GM23338 (cell line): ENCODE measurements around the gene HEY2. TPM values are rescaled to one million over a fixed set of nuclear protein-coding genes. Genes with fewer than 3 reads are reported as not detected.

ENCODE experiments used
- ATAC-seq: fragments of 200-7000 bp; cut with Tn5 transposase; 3 replicates; pipeline ENCODE4 v1.9.1; 2020
- DNase-seq: peaks from one replicate; pipeline ENCODE4 v3.0.0-alpha.2; 2015; ENCODE audit warnings: low spot score
- H2AFZ ChIP-seq: fragments of 200-600 bp; sonication (generic); 2 replicates; pipeline ENCODE4 v1.8.0; 2016; ENCODE audit warnings: antibody characterized with exemption, mild to moderate bottlenecking, moderate library complexity
- H3F3A ChIP-seq: fragments of 200-600 bp; sonication (generic); replicated peaks from 2 replicates; pipeline ENCODE4 v1.8.0; 2017; ENCODE audit warnings: antibody characterized with exemption, mixed run types, low read depth
- H3K27ac ChIP-seq: fragments of 200-600 bp; sonication (generic); 2 replicates; pipeline ENCODE4 v1.6.1; 2016; ENCODE audit warnings: low read depth
- H3K27me3 ChIP-seq: fragments of 200-600 bp; sonication (generic); 2 replicates; pipeline ENCODE4 v1.8.0; 2016; ENCODE audit warnings: mild to moderate bottlenecking, mixed run types, moderate library complexity; ENCODE audit not compliant: insufficient read depth
- H3K36me3 ChIP-seq: fragments of 200-600 bp; sonication (generic); 2 replicates; pipeline ENCODE4 v1.8.0; 2016; ENCODE audit warnings: mild to moderate bottlenecking; ENCODE audit not compliant: insufficient read depth
- H3K4me1 ChIP-seq: fragments of 200-600 bp; sonication (generic); 2 replicates; pipeline ENCODE4 v1.8.0; 2016; ENCODE audit warnings: mild to moderate bottlenecking, moderate library complexity; ENCODE audit not compliant: insufficient read depth
- H3K4me2 ChIP-seq: fragments of 200-600 bp; sonication (generic); 2 replicates; pipeline ENCODE4 v1.7.1; 2017; ENCODE audit warnings: mixed run types
- H3K4me3 ChIP-seq: fragments of 200-600 bp; sonication (generic); 2 replicates; pipeline ENCODE4 v1.6.1; 2016; ENCODE audit warnings: mixed run types
- H3K79me2 ChIP-seq: fragments of 200-600 bp; sonication (generic); replicated peaks from 2 replicates; pipeline ENCODE4 v1.8.0; 2017; ENCODE audit warnings: mild to moderate bottlenecking; ENCODE audit not compliant: insufficient read depth
- H3K9me2 ChIP-seq: fragments of 200-600 bp; sonication (generic); 2 replicates; pipeline ENCODE4 v1.8.0; 2017; ENCODE audit not compliant: insufficient read depth
- H4K20me1 ChIP-seq: fragments of 200-600 bp; sonication (generic); replicated peaks from 2 replicates; pipeline ENCODE4 v1.8.0; 2017; ENCODE audit warnings: mild to moderate bottlenecking; ENCODE audit not compliant: insufficient read depth
- H3K27ac Mint-ChIP-seq: 2 replicates; pipeline ENCODE4 v1.8.0; 2020; ENCODE audit warnings: inconsistent platforms, mild to moderate bottlenecking, moderate library complexity, mixed read lengths
- H3K27me3 Mint-ChIP-seq: 3 replicates; pipeline ENCODE4 v1.8.0; 2022; ENCODE audit warnings: low read depth, mild to moderate bottlenecking, moderate library complexity, mixed read lengths, inconsistent platforms; ENCODE audit not compliant: insufficient read depth, poor library complexity
- H3K36me3 Mint-ChIP-seq: 3 replicates; pipeline ENCODE4 v1.8.0; 2021; ENCODE audit warnings: low read depth, mild to moderate bottlenecking, inconsistent platforms, moderate library complexity, mixed read lengths
- H3K4me1 Mint-ChIP-seq: 3 replicates; pipeline ENCODE4 v1.8.0; 2020; ENCODE audit warnings: mild to moderate bottlenecking, inconsistent platforms, mixed read lengths
- H3K4me3 Mint-ChIP-seq: 3 replicates; pipeline ENCODE4 v1.8.0; 2021; ENCODE audit warnings: moderate library complexity, mild to moderate bottlenecking, inconsistent platforms, mixed read lengths
- H3K9me3 Mint-ChIP-seq: 3 replicates; pipeline ENCODE4 v1.8.0; 2020; ENCODE audit warnings: moderate library complexity, mild to moderate bottlenecking, inconsistent platforms, mixed read lengths
- CREB1 ChIP-seq: fragments of 250-450 bp; sonication (Bioruptor Pico); IDR thresholded peaks from 2 replicates; pipeline ENCODE4 v1.5.0; 2020; ENCODE audit warnings: low read depth, mild to moderate bottlenecking, moderate library complexity
- ETS1 ChIP-seq: IDR thresholded peaks from 2 replicates; pipeline ENCODE4 v1.6.1; 2016; ENCODE audit warnings: antibody characterized with exemption
- POLR2AphosphoS5 ChIP-seq: IDR thresholded peaks from 2 replicates; pipeline ENCODE4 v1.6.1; 2016; ENCODE audit warnings: antibody characterized with exemption, low read depth
- STAT1 ChIP-seq: IDR thresholded peaks from one replicate; pipeline ENCODE4 v1.6.1; 2016; ENCODE audit warnings: antibody characterized with exemption; ENCODE audit not compliant: unreplicated experiment
- polyA plus RNA-seq: library from polyadenylated mRNA; unstranded; fragments of >200 nt; fragmentation: Nextera tagmentation; extraction: Ambion mirVana; gene quantifications from 2 replicates; pipeline ENCODE4 v1.2.1, GENCODE V29; 2016
- total RNA-seq: library from RNA; depleted of rRNA; stranded (reverse); fragments of >200 nt; shearing (Covaris generic); gene quantifications from 2 replicates; pipeline ENCODE4 v1.2.3, GENCODE V29; 2014
- TF ChIP-seq, protein P1 (sequence below): fragments of 250-450 bp; sonication (Bioruptor Pico); IDR thresholded peaks from 2 replicates; pipeline ENCODE4 v1.5.0; 2020; ENCODE audit warnings: mild to moderate bottlenecking, moderate library complexity

Gene HEY2
- total and polyA plus RNA-seq, 2 experiments from 2014 or later = 4.3 to 8.5 TPM

GRCh38 chr6:125789167-125789566 lies 39.7 kb downstream of the HEY2 start (continued):
- TF ChIP-seq, protein P1, sequence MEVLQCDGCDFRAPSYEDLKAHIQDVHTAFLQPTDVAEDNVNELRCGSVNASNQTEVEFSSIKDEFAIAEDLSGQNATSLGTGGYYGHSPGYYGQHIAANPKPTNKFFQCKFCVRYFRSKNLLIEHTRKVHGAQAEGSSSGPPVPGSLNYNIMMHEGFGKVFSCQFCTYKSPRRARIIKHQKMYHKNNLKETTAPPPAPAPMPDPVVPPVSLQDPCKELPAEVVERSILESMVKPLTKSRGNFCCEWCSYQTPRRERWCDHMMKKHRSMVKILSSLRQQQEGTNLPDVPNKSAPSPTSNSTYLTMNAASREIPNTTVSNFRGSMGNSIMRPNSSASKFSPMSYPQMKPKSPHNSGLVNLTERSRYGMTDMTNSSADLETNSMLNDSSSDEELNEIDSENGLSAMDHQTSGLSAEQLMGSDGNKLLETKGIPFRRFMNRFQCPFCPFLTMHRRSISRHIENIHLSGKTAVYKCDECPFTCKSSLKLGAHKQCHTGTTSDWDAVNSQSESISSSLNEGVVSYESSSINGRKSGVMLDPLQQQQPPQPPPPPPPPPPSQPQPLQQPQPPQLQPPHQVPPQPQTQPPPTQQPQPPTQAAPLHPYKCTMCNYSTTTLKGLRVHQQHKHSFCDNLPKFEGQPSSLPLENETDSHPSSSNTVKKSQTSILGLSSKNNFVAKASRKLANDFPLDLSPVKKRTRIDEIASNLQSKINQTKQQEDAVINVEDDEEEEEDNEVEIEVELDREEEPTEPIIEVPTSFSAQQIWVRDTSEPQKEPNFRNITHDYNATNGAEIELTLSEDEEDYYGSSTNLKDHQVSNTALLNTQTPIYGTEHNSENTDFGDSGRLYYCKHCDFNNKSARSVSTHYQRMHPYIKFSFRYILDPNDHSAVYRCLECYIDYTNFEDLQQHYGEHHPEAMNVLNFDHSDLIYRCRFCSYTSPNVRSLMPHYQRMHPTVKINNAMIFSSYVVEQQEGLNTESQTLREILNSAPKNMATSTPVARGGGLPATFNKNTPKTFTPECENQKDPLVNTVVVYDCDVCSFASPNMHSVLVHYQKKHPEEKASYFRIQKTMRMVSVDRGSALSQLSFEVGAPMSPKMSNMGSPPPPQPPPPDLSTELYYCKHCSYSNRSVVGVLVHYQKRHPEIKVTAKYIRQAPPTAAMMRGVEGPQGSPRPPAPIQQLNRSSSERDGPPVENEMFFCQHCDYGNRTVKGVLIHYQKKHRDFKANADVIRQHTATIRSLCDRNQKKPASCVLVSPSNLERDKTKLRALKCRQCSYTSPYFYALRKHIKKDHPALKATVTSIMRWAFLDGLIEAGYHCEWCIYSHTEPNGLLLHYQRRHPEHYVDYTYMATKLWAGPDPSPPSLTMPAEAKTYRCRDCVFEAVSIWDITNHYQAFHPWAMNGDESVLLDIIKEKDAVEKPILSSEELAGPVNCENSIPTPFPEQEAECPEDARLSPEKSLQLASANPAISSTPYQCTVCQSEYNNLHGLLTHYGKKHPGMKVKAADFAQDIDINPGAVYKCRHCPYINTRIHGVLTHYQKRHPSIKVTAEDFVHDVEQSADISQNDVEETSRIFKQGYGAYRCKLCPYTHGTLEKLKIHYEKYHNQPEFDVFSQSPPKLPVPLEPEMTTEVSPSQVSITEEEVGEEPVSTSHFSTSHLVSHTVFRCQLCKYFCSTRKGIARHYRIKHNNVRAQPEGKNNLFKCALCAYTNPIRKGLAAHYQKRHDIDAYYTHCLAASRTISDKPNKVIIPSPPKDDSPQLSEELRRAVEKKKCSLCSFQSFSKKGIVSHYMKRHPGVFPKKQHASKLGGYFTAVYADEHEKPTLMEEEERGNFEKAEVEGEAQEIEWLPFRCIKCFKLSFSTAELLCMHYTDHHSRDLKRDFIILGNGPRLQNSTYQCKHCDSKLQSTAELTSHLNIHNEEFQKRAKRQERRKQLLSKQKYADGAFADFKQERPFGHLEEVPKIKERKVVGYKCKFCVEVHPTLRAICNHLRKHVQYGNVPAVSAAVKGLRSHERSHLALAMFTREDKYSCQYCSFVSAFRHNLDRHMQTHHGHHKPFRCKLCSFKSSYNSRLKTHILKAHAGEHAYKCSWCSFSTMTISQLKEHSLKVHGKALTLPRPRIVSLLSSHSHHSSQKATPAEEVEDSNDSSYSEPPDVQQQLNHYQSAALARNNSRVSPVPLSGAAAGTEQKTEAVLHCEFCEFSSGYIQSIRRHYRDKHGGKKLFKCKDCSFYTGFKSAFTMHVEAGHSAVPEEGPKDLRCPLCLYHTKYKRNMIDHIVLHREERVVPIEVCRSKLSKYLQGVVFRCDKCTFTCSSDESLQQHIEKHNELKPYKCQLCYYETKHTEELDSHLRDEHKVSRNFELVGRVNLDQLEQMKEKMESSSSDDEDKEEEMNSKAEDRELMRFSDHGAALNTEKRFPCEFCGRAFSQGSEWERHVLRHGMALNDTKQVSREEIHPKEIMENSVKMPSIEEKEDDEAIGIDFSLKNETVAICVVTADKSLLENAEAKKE (CRISPR knock-in tag) = no peak
- no peak for TF ChIP-seq ETS1
- no peak for TF ChIP-seq POLR2AphosphoS5

- peak overlapping the region; percentile 92 for H3K4me2 ChIP-seq
- H3K27me3 Mint-ChIP-seq = peaks cover 4% of the 10 kb centered on the region
- peaks cover 24% of the 10 kb centered on the region for H3K4me1 Mint-ChIP-seq
- H3K79me2 ChIP-seq = peaks cover 13% of the 10 kb centered on the region
- H4K20me1 ChIP-seq = no peaks in the 10 kb centered on the region
- H2AFZ ChIP-seq = peak overlapping the region; percentile 92
- H3K4me3 ChIP-seq = peak overlapping the region; percentile 85
- H3K9me2 ChIP-seq = no peaks in the 10 kb centered on the region
- TF ChIP-seq CREB1 (CRISPR knock-in tag) (peak; percentile 7; the same call in 1 of the 2 replicates), STAT1 (no peak)
- H3K27me3 ChIP-seq = no peaks in the 10 kb centered on the region
- H3K4me1 ChIP-seq = peaks cover 19% of the 10 kb centered on the region
- peaks cover 7% of the 10 kb centered on the region; the same call in 1 of the 2 replicates for H3F3A ChIP-seq
- H3K9me3 Mint-ChIP-seq = no peaks in the 10 kb centered on the region
- peak overlapping the region; percentile 89 for H3K27ac Mint-ChIP-seq
- H3K36me3 Mint-ChIP-seq = peaks cover 2% of the 10 kb centered on the region; the same call in 1 of the 3 replicates
- peak overlapping the region; percentile 57; the same call in 1 of the 2 replicates for H3K27ac ChIP-seq
- H3K36me3 ChIP-seq = no peaks in the 10 kb centered on the region
- ATAC-seq (peak; percentile 18), DNase-seq (peak; percentile 63)
- peak overlapping the region; percentile 86 for H3K4me3 Mint-ChIP-seq
These were observed 40.3 kb downstream of the HEY2 start for GRCh38 chr6:125789576-125790357.
